A673 (cell line): ENCODE measurements around the gene BCL2L2. TPM values are rescaled to one million over a fixed set of nuclear protein-coding genes. Genes with fewer than 3 reads are reported as not detected.

Experiments used
- BruUV-seq: library from RNA; stranded (reverse); fragments of 400-500 nt; replicated peaks from 2 replicates; lab custom pipeline; 2021; lab: Mats Ljungman, UMichigan
- CTCF ChIA-PET: fragments of 300-600 bp; sonication (Branson Sonifier 250); formaldehyde crosslinking; loops from one replicate; lab custom pipeline; 2022; ENCODE audit warnings: antibody characterized with exemption; lab: Charles Lee
- POLR2A ChIA-PET: fragments of 300-600 bp; sonication (Branson Sonifier 250); formaldehyde crosslinking; loops from one replicate; lab custom pipeline; 2022; ENCODE audit warnings: antibody characterized with exemption; ENCODE audit not compliant: low non-redundant PET; lab: Charles Lee
- DNase-seq: peaks from one replicate; pipeline ENCODE4 v3.0.0-alpha.2; 2015; ENCODE audit warnings: low spot score
- H3K27ac ChIP-seq: fragments of 200-600 bp; sonication (generic); 2 replicates; pipeline ENCODE4 v1.5.1; 2016; ENCODE audit warnings: mixed run types, low read depth, mild to moderate bottlenecking, mixed read lengths, antibody characterized with exemption, low read length; ENCODE audit not compliant: poor library complexity, severe bottlenecking
- H3K27me3 ChIP-seq: fragments of 200-600 bp; sonication (generic); replicated peaks from 2 replicates; pipeline ENCODE4 v1.6.1; 2017; ENCODE audit warnings: mixed run types, low read depth, mild to moderate bottlenecking, mixed read lengths, antibody characterized with exemption, low read length; ENCODE audit not compliant: insufficient read depth, poor library complexity
- H3K36me3 ChIP-seq: fragments of 200-600 bp; sonication (generic); 2 replicates; pipeline ENCODE4 v1.6.1; 2016; ENCODE audit warnings: mixed run types, mild to moderate bottlenecking, mixed read lengths, antibody characterized with exemption, low read length; ENCODE audit not compliant: insufficient read depth, poor library complexity, severe bottlenecking
- H3K4me1 ChIP-seq: fragments of 200-600 bp; sonication (generic); 2 replicates; pipeline ENCODE4 v1.6.1; 2017; ENCODE audit warnings: mixed run types, mild to moderate bottlenecking, mixed read lengths, antibody characterized with exemption, low read length; ENCODE audit not compliant: insufficient read depth, poor library complexity, severe bottlenecking
- H3K4me3 ChIP-seq: fragments of 200-600 bp; sonication (generic); 2 replicates; pipeline ENCODE4 v1.5.1; 2016; ENCODE audit warnings: low read depth, mixed run types, mild to moderate bottlenecking, mixed read lengths, low read length; ENCODE audit not compliant: poor library complexity, severe bottlenecking
- H3K9me3 ChIP-seq: fragments of 200-600 bp; sonication (generic); 2 replicates; pipeline ENCODE4 v1.6.1; 2016; ENCODE audit warnings: mixed run types, low read depth, mild to moderate bottlenecking, mixed read lengths, antibody characterized with exemption, low read length; ENCODE audit not compliant: poor library complexity, severe bottlenecking
- CTCF ChIP-seq: fragments of 300-800, 200-600 bp; sonication (generic); conservative IDR thresholded peaks from 2 replicates; pipeline ENCODE4 v1.5.1; 2017; ENCODE audit warnings: low read depth, mild to moderate bottlenecking, antibody characterized with exemption, low read length, moderate library complexity, mixed read lengths
- EZH2 ChIP-seq: fragments of 200-600 bp; sonication (generic); IDR thresholded peaks from 2 replicates; pipeline ENCODE4 v1.6.1; 2017; ENCODE audit warnings: borderline replicate concordance, low read depth, mild to moderate bottlenecking, mixed read lengths, antibody characterized with exemption, low read length; ENCODE audit not compliant: poor library complexity, severe bottlenecking
- intact Hi-C: fragments of 100-400 bp; cut with micrococcal nuclease; formaldehyde crosslinking; loops from one replicate; pipeline ENCODE4 v1.10.0; 2022; ENCODE audit not compliant: unreplicated experiment
- total RNA-seq: library from RNA; stranded (reverse); gene quantifications from 2 replicates; pipeline ENCODE4 v1.2.3, GENCODE V29; 2021

Gene BCL2L2
- total RNA-seq, 1 experiment from 2014 or later, result 22.8 TPM

- H3K4me1 ChIP-seq, result peaks cover 13% of the 10 kb centered on the region
- TSS peak; percentile 92 for BruUV-seq
- H3K27me3 ChIP-seq, result no peaks in the 10 kb centered on the region
- TF ChIP-seq EZH2 (no peak), CTCF (no peak)
- intact Hi-C loops, result loop anchor here (5.0 kb wide), 2 partner anchors 46 to 146 kb away; partner anchors contain the start of genes EFS and NGDN
- no peaks in the 10 kb centered on the region for H3K9me3 ChIP-seq
- H3K4me3 ChIP-seq, result peak within 1 kb of the TSS; percentile 78
- H3K27ac ChIP-seq, result peak within 1 kb of the TSS; percentile 95
- DNase-seq, result peak; percentile 100
- ChIA-PET POLR2A (interaction anchor here (0.6 kb wide), 1 partner anchor 1485 kb away, joined by 5 read pairs; no protein-coding TSS in a partner anchor), CTCF (interaction anchor here (0.5 to 3.1 kb wide), 7 partner anchors 20 to 261 kb away, joined by 3 to 9 read pairs (median 4); no protein-coding TSS in a partner anchor)
- H3K36me3 ChIP-seq, result peaks cover 38% of the 10 kb centered on the region
Measured at GRCh38 chr14:23320584-23321571, 14.2 kb downstream of the BCL2L2 start, which contains the start of gene PABPN1. Gene PABPN1 (plus strand): TSS chr14:23321457. CDS start chr14:23321470, 13 bp downstream.

GRCh38 chr14:23321572-23322547 is 15.2 kb downstream of the BCL2L2 start:
- H3K9me3 ChIP-seq, result no peaks in the 10 kb centered on the region
- TF ChIP-seq CTCF (no peak), EZH2 (no peak)
- ChIA-PET CTCF (interaction anchor here (0.7 to 3.1 kb wide), 6 partner anchors 21 to 262 kb away, joined by 3 to 9 read pairs (median 4); no protein-coding TSS in a partner anchor), POLR2A (interaction anchor here (0.6 kb wide), 2 partner anchors 61 to 1486 kb away, joined by 3 to 5 read pairs; no protein-coding TSS in a partner anchor)
- peaks cover 13% of the 10 kb centered on the region for H3K4me1 ChIP-seq
- H3K27me3 ChIP-seq, result no peaks in the 10 kb centered on the region
- peak overlapping the region; percentile 78 for H3K4me3 ChIP-seq
- H3K27ac ChIP-seq, result peak overlapping the region; percentile 95
- peak; percentile 49 for DNase-seq
- no TSS peak for BruUV-seq
- intact Hi-C loops, result loop anchor here (5.0 kb wide), 2 partner anchors 45 to 145 kb away; partner anchors contain the start of genes EFS and NGDN
- H3K36me3 ChIP-seq, result peaks cover 42% of the 10 kb centered on the region
